ENCODE results near the gene ANKRD23. TPM values are rescaled to one million over a fixed set of nuclear protein-coding genes. Genes with fewer than 3 reads are reported as not detected.

Gene ANKRD23
- 0.72 to 2.6 TPM (median 2.2 TPM) in 5 replicates for total RNA-seq (2022; extraction: Qiagen RNA extraction)

DNA sequence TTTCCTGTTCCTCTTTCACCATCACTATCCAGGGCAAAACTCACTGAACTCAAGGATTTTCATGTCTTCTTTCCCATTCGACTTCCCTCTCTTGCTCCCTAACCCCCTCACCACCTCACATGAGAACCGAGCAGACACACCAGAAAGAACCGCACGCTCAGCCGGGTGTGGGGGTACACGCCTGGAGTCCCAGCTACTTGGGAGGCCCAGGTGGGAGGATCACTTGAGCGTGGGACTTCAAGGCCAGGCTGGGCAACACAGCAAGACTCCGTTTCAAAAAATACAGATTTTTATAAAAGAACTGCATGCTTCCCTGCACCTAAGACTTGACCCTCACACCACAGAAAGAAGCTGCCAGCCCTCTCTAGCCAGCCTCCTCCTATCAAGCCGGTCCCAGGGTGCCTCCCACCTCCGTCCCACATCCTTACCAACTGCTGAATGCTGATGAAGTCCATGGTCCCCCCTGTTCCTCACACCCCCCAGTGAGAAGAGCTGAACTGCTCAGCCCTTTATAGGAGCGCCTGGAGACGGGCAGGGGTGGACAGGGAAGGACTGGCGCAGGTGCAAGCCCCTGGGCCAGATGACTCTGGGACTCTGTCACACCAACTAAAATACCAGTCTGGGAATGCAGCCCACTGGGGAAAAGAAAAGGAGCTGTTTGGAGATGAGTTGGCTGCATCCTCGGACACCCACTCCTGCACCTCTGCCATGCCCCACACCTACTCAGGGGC is at the start of gene ANKRD23:
TSS of gene ANKRD23 (minus strand) at position 484 of the 731 bp plus-strand sequence. CDS start at position 455, 29 bp downstream.

DNA sequence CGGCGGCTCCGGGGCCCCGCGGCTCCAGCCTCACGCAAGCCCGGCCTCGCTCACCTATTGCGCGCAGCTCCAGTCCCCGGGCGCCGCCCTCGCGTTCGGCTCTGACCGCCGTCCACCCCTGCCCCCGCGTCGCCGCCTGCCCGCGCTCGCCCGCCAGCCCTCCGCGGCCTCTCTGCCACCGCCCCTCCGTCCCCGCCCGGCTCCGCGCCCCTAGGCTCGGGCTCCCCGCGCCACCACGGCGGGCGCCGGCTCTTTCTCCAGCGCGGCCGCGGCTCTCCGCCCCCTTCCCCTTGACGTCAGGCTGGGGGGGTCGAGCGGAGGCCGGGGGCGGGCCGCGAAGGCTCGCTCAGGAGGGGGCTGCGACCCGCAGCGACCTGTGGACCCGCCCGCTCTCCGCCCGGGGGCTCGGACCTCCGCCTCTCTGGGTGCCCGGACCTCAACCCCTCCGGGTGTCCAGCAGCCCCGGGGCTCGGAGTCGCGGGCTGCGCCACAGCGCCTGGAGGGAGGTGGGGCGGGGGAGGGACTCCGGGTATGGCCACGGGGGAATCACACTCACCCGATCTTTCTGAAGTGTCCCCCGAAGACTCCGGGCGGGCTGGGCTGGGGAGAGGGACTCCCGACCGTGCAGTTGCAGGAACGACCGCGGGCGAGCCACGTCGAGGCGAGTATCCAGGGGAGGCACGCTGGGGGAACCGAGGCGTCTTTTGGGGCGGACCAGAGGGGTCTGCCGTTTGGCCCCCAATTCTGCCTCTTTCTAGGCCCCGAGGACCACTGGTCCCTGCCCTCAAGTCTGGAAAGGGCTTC is 26.2 kb upstream of the ANKRD23 start, which contains the start of gene SEMA4C:
TSS of gene SEMA4C (minus strand) at position 259 of the 804 bp plus-strand sequence. CDS start 2,194 bp downstream, outside the sequence.

DNA sequence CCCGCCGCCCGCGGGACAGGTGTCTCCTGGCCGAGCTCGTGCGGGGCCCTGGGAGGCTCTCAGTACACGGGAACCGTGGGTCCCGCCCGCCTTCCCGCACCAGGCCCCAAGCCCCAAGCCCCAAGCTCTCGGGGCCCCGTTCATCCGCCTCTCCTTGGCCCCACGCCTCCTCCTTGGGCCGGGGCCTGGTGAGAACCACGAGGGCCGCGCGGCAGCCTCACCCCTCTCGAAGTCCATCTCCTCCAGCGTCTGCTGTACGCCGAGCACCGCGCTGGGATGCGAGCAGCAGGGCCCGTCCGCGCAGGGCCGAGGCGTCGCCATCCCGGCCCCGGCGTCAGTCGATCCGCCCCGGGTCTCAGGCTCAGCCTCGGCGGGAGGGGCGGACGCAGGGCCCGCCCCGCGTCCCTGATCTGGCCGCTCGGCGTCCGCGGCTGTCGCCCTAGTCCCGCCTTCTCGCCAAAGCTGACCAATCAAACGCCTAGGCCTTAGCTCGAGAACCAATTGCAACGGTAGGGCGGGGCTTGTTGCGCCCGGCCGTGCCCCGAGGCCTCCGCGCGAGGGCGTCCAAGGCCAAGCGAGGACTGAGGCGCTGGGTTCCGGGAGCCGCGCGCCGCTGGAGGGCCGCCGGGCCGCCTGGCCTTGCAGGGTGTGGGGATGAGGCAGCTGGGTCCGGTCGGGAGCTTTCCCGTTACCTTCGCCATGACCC is 14.0 kb upstream of the ANKRD23 start, which contains the start of gene ANKRD39:
TSS of gene ANKRD39 (minus strand) at position 350 of the 706 bp plus-strand sequence. CDS start at position 321, 29 bp downstream.

DNA sequence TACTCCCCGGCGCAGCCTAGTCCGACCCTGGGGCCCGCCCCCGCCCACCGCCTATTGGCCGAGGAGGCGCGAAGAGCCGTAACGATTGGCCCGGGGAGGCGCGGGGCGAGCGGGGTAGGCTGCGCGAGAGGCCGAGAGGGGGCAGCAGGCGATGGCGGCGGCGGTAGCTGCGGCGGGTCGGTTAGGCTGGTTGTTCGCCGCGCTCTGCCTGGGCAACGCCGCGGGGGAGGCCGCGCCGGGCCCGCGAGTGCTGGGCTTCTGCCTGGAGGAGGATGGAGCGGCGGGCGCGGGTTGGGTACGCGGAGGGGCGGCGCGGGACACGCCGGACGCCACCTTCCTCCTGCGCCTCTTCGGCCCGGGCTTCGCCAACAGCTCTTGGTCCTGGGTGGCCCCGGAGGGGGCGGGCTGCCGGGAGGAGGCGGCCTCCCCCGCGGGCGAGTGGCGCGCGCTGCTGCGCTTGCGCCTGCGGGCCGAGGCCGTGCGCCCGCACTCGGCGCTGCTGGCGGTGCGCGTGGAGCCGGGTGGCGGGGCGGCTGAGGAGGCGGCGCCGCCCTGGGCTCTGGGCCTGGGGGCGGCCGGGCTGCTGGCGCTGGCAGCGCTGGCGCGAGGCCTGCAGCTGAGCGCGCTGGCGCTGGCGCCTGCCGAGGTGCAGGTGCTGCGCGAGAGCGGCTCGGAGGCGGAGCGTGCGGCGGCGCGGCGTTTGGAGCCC is 27.5 kb downstream of the ANKRD23 start, which contains the start of gene CNNM3:
TSS of gene CNNM3 (plus strand) at position 142 of the 709 bp plus-strand sequence. CDS start at position 152, 10 bp downstream.

Other genes starting within 250 kb of the ANKRD23 start
- 28.4 to 33.8 TPM (median 29.9 TPM) in 5 replicates for gene KANSL3, start 205.7 kb downstream of the ANKRD23 start, total RNA-seq (2022; extraction: Qiagen RNA extraction)
- gene FER1L5, start 201.3 kb downstream of the ANKRD23 start, total RNA-seq (2022; extraction: Qiagen RNA extraction), result 0.01 to 0.02 TPM (median 0.01 TPM) in 3 of 5 replicates, not detected in the others
- 23.0 to 26.0 TPM (median 23.8 TPM) in 5 replicates for gene LMAN2L, start 104.0 kb downstream of the ANKRD23 start, total RNA-seq (2022; extraction: Qiagen RNA extraction)
- gene CNNM4, start 83.1 kb downstream of the ANKRD23 start, total RNA-seq (2022; extraction: Qiagen RNA extraction), result 12.3 to 16.9 TPM (median 15.4 TPM) in 5 replicates
- gene CNNM3, start 27.8 kb downstream of the ANKRD23 start, total RNA-seq (2022; extraction: Qiagen RNA extraction), result 9.8 to 16.3 TPM (median 14.6 TPM) in 5 replicates
- 19.1 to 23.9 TPM (median 22.4 TPM) in 5 replicates for gene ANKRD39, start 14.0 kb upstream of the ANKRD23 start, total RNA-seq (2022; extraction: Qiagen RNA extraction)
- 16.1 to 23.9 TPM (median 22.2 TPM) in 5 replicates for gene SEMA4C, start 26.1 kb upstream of the ANKRD23 start, total RNA-seq (2022; extraction: Qiagen RNA extraction)
- not detected in 5 replicates for gene FAM178B, start 142.6 kb upstream of the ANKRD23 start, total RNA-seq (2022; extraction: Qiagen RNA extraction)